AG04449 (cell line): Measurements from ENCODE around the gene PRDX3.
"Not testable (repeated sequence)": the region's sequence is repeated elsewhere in the genome, so short reads cannot be mapped to it uniquely, and the experiment has no call there.

Source experiments
- CTCF ChIA-PET: fragments of 350-600 bp; formaldehyde crosslinking; extraction: SDS; loops from one replicate; lab custom pipeline; 2021; ENCODE audit warnings: antibody characterized with exemption; lab: Yijun Ruan, JAX
- POLR2A ChIA-PET: fragments of 400-600, 350-600 bp; formaldehyde crosslinking; extraction: SDS; loops from one replicate; lab custom pipeline; 2020; ENCODE audit warnings: antibody characterized with exemption, inconsistent platforms; lab: Yijun Ruan, JAX
- DNase-seq: peaks from one replicate; pipeline ENCODE4 v3.0.0-alpha.2; 2010; ENCODE audit warnings: low read depth, low spot score
- H3K4me3 ChIP-seq: 2 replicates; pipeline ENCODE4 v1.5.1; 2011; ENCODE audit warnings: low read depth, mild to moderate bottlenecking, control low read depth, low read length
- CTCF ChIP-seq: IDR thresholded peaks from one replicate; pipeline ENCODE4 v1.5.1; 2011; ENCODE audit warnings: mild to moderate bottlenecking, moderate library complexity, low read length, control low read depth, inconsistent platforms; ENCODE audit not compliant: insufficient read depth; ENCODE audit errors: missing control alignments

PRDX3 gene

GRCh38 chr10:119162452-119163092 is 16.0 kb downstream of the PRDX3 start:
- DNase-seq = no peak
- ChIA-PET POLR2A (no interaction called here), CTCF (no interaction called here)
- no peak overlapping the region for H3K4me3 ChIP-seq
- no peak for TF ChIP-seq CTCF

GRCh38 chr10:119161680-119162451 is 16.7 kb downstream of the PRDX3 start:
- H3K4me3 ChIP-seq = no peak overlapping the region

GRCh38 chr10:119159332-119159731 is 19.3 kb downstream of the PRDX3 start:
- CTCF ChIA-PET = interaction anchor here (1.0 to 1.8 kb wide), 2 partner anchors 47 to 49 kb away, joined by 3 to 4 read pairs; no protein-coding TSS in a partner anchor
- DNase-seq = no peak
- POLR2A ChIA-PET = no interaction called here
- H3K4me3 ChIP-seq = no peak overlapping the region
- no peak for TF ChIP-seq CTCF

More at GRCh38 chr10:119161680-119162451, 16.7 kb downstream of the PRDX3 start:
- no peak for TF ChIP-seq CTCF
- ChIA-PET CTCF (interaction anchor here (1.1 kb wide), 1 partner anchor 10 kb away, joined by 4 read pairs; no protein-coding TSS in a partner anchor), POLR2A (interaction anchor here (0.6 kb wide), 1 partner anchor 11 kb away, joined by 3 read pairs; no protein-coding TSS in a partner anchor)
- no peak for DNase-seq

GRCh38 chr10:119153661-119154060 is 25.0 kb downstream of the PRDX3 start:
- POLR2A ChIA-PET = no interaction called here
- no peak for TF ChIP-seq CTCF
- no peak overlapping the region for H3K4me3 ChIP-seq
- DNase-seq = no peak
- CTCF ChIA-PET = no interaction called here

GRCh38 chr10:119153041-119153440 is 25.6 kb downstream of the PRDX3 start:
- CTCF ChIA-PET = interaction anchor here (0.6 to 1.6 kb wide), 3 partner anchors 12 to 46 kb away, joined by 3 to 6 read pairs (median 3); no protein-coding TSS in a partner anchor
- no peak for TF ChIP-seq CTCF
- DNase-seq = no peak
- H3K4me3 ChIP-seq = no peak overlapping the region
- POLR2A ChIA-PET = no interaction called here

- H3K4me3 ChIP-seq, DNase-seq: not testable (repeated sequence)
- POLR2A ChIA-PET = interaction anchor here (0.6 kb wide), 1 partner anchor 10 kb away, joined by 3 read pairs; no protein-coding TSS in a partner anchor
- CTCF ChIA-PET = interaction anchor here (1.4 to 1.6 kb wide), 2 partner anchors 10 to 13 kb away, joined by 4 to 6 read pairs; no protein-coding TSS in a partner anchor
Measured at GRCh38 chr10:119151601-119152000, 27.0 kb downstream of the PRDX3 start.
